Thyroid gland (tissue), 4 donors: ENCODE measurements around the gene ZNF750.

ENCODE experiments used
- CTCF ChIP-seq, 6 experiments: fragments of 200-600 bp in 3 of 6; fragments of 450-650 bp in 3 of 6; sonication (generic) in 3 of 6; IDR thresholded peaks; one replicate each; pipeline ENCODE4 v1.5.1; 2016 to 2019; ENCODE audit warnings: antibody characterized with exemption in 6 of 6, mild to moderate bottlenecking in 2 of 6, inconsistent platforms in 1 of 6, moderate library complexity in 1 of 6
- POLR2A ChIP-seq, 2 donors: fragments of 450-650 bp; IDR thresholded peaks; one replicate each; pipeline ENCODE4 v1.6.1; 2017; ENCODE audit warnings: antibody characterized with exemption in 2 of 2, mild to moderate bottlenecking in 2 of 2, moderate library complexity in 1 of 2

GRCh38 chr17:82841921-82842596 is 2.2 kb upstream of the ZNF750 start:
- TF ChIP-seq CTCF (IDR thresholded peaks at IDR 0.05) (no peak), POLR2A (IDR thresholded peaks at IDR 0.05) (no peak)
